GM12874 (cell line): Measurements from ENCODE around the gene RARRES2.

Experiments used
- CTCF ChIP-seq: IDR thresholded peaks from 2 replicates; pipeline ENCODE4 v1.5.1; 2011; ENCODE audit warnings: low read depth, mild to moderate bottlenecking, control low read depth, low read length, moderate library complexity; ENCODE audit not compliant: insufficient read depth

The RARRES2 gene

GRCh38 chr7:150311146-150311545, 30.3 kb downstream of the RARRES2 start:
- TF ChIP-seq CTCF, result no peak

- no peak for TF ChIP-seq CTCF
Measured at GRCh38 chr7:150308575-150308974, 32.9 kb downstream of the RARRES2 start.

GRCh38 chr7:150307904-150308303, 33.5 kb downstream of the RARRES2 start:
- no peak for TF ChIP-seq CTCF

- TF ChIP-seq CTCF, result no peak
Measured at GRCh38 chr7:150307129-150307528, 34.3 kb downstream of the RARRES2 start.
